Brain pericyte (primary cell): ENCODE measurements around the gene VASH2.

Source experiments
- DNase-seq: peaks from one replicate; pipeline ENCODE4 v3.0.0-alpha.2; 2012; ENCODE audit warnings: low read depth, low spot score

Gene VASH2

DNA sequence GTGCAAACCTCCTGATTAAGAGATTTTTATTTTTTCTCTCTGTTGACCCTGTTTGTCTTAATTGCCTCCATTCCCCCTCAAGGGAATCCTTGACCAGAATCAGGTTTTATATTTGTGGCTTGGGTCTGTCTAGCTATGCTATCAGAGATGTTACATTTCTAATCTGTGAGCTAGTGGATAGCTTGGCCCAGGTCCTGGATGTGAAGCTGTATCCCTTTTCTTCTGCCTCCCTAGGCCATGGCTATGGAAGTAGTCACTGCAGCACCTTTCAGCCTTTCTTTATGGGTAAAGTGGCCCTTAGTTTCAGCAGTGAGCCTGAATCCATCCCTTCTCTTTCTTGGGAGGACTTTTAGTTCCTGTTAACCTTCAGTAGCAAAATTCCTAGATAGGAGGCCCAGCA lies 82.3 kb downstream of the VASH2 start:
- no peak for DNase-seq

DNA sequence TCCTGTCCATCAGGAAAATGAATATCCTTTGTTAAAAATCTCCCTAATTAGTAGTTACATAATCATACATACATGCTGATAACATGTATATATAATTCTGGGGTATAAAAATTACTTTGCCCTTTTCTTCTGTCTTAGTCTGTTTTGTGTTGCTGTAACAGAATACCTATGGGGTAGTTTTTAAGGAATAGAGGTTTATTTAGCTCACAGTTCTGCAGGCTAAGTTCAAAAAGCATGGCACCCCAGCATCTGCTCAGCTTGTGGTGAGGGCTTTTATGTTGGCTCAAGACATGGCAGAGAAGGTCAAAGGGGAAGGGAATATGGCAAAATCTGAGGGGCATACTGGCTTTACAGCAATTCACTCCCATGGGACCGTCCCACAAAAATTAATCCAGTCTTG lies 84.4 kb downstream of the VASH2 start:
- DNase-seq = no peak

DNA sequence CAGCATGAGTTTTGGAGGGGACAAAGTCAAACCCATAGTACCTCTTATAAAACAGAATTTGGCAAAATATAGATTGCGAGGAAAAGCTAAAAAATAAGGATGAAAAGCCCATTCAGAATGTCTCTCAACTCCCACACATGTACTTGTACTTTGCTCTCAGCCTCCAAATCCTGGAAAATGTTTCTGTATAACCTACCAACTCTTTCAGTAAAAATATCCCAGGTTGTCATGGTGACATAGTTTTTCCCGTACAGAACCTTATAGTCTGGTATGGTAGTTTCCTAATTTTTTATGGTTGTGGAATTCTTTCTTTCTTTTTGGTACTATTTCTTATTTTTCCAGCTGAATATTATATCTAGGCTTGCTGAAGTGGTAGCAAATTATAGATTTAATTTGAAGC lies 85.2 kb downstream of the VASH2 start:
- no peak for DNase-seq
